Cerebellar cortex (tissue), 1 donor: ENCODE data around the gene ILF3.
A peak's percentile ranks its signal among the peaks of the same experiment; 100 is the strongest.
"Not testable (repeated sequence)": the region's sequence is repeated elsewhere in the genome, so short reads cannot be mapped to it uniquely, and the experiment has no call there.

Experiments
- DNase-seq: peaks from one replicate; pipeline ENCODE4 v3.0.0-alpha.2; 2015; ENCODE audit warnings: low spot score

ILF3 gene

DNA sequence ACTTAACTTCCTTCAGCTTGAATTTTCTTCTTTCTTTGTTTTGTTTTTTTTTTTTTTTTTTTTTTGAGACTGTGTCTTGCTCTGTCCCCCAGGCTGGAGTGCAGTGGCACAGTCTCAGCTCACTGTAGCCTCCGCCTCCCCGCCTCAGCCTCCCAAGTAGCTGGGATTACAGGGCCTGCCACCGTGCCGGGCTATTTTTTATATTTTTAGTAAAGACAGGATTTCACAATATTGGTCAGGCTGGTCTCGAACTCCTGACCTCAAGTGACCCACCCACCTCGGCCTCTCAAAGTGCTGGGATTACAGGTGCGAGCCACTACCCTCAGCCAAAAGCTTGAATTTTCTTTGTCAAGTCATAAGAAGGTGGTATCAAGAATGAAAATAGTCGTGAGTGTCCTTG lies 21.1 kb downstream of the ILF3 start:
- DNase-seq = not testable (repeated sequence)

DNA sequence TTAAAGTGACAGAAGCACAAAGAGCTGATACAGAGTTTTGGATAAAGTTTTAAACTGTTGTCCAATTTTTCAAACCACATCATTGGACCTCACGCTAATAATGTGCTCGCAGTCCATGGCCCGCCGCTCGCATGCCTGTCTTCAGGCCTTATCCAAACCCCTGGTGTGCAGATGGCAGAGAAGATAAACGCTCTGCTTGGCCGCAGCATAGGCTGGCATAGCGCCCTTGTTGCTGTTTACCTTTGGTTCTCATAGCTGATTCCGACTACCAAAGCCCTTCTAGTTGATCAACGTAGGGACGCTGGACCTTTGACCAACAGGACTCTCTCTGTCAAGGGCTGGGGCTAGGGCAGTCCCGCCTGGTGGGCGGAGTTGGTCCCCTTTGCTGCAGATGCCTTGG lies 23.6 kb downstream of the ILF3 start:
- DNase-seq = peak; percentile 64

DNA sequence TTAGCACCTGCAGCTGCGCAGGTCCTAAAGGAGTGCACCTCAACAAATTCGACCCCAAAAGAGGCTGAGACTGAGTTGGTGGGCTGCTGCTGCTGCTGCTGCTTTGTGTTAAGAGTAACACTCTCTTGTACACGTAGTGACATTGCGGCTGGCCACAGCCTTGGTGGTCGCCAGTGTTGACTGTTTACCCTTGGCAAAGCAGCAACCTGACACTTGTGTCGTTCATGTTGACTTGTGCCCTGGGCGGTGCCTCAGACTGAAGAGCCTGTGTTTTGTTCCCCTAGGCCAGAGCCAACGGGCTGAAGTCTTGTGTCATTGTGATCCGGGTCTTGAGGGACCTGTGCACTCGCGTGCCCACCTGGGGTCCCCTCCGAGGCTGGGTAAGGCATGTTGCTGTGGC lies 24.7 kb downstream of the ILF3 start:
- no peak for DNase-seq

- DNase-seq = no peak
Observed at GRCh38 chr19:10679743-10680142, 25.6 kb downstream of the ILF3 start.

DNA sequence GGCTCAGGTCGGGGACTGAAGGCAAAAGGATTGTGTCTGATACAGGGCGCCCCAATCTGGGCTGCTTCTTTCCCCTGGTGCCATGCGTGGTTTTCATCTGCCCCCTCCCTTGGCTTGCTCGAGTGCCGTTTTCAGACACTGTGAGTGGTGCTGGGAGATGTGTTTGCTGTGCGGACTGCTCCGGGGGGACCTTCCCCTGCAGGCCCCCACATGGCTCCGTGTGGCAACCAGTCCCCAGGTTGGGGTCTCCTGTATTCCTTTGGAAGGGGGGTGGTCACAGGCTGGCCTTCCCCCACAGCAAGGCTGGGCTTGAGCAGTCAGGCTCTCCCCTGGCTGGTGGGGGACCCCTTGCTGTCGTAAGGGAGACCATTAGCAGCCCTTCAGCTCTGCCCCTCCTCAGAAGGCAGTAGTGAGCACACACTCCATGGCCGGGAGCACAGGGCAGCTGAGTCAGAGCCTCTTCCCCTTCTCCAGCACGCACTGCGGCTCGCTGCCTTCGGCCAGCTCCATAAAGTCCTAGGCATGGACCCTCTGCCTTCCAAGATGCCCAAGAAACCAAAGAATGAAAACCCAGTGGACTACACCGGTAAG lies 26.5 kb downstream of the ILF3 start:
- DNase-seq = no peak

DNA sequence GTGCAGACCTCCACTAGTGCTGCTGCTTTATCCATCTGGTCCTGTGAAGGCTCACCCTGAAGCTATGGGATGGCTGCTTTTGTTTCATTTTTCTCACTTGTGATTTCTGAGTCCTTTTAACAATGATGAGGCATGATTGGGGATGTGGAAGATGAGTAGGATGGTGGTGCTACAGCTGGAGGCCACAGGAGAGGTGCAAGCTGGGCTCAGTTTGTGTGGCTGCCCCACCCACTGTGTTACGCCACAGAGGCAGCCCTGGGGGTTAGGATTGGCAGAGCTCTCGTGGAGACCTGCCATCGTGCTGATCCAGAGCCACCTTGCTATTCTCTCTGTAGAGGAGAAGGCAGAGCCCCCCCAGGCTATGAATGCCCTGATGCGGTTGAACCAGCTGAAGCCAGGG lies 27.5 kb downstream of the ILF3 start:
- DNase-seq = no peak

DNA sequence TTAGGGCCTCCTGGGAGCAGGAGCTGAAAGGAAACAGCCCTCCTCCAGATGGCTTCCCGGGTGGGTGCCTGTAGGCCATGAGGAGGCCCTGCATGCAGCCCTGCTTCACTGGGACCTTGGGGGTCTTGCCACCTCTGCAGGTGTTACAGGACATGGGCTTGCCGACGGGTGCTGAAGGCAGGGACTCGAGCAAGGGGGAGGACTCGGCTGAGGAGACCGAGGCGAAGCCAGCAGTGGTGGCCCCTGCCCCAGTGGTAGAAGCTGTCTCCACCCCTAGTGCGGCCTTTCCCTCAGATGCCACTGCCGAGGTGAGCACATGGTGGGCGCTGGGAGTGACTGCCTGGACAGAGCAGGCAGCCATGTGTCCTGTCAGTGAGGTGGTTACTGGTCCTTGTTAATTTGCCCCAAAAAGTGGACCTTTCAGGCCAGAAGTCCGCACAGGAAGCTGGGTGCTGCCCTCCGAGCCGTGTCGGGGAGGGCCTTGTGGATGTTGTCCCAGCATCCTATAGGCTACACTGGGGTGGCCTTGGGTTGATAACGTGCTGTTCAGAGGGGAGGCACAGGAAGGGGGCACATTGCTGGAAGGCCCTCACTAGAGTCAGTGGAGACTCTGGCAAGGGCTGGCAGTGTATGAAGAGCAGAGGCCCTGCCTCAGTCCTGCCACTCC lies 28.4 kb downstream of the ILF3 start:
- DNase-seq = no peak

- DNase-seq = no peak
Observed at GRCh38 chr19:10683064-10683426, 28.9 kb downstream of the ILF3 start.

DNA sequence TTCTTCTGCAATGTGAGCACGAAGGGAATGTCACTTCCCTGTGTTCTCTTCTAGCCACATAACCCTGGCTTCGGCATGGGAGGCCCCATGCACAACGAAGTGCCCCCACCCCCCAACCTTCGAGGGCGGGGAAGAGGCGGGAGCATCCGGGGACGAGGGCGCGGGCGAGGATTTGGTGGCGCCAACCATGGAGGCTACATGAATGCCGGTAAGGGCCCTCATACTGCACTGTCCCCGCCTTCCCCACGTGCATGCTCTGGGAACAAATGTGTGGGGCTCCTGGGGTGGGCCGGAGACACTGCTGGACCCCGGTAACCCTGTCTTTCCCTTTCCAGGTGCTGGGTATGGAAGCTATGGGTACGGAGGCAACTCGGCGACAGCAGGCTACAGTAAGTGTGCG lies 29.4 kb downstream of the ILF3 start:
- no peak for DNase-seq

GRCh38 chr19:10685210-10685609 lies 31.1 kb downstream of the ILF3 start:
- no peak for DNase-seq

DNA sequence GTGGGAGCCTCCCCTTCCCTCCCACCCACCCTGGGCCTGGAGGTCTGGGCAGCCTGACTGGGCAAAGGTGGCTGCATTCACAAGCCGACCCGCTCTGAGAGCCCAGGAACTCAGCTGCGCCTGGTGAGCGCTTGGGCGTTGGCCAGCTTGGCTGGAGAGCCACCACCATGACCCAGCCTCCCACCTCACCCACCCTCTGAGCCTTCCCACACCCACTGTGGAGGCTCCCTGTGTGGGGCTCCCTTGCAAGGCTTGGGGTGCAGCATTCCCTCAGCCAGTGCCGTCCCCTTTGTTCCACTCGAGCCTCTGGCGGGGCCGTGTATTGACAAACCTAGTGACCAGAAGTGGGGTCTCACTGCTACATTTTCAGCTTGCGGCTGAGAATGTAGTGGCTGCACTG lies 32.0 kb downstream of the ILF3 start:
- no peak for DNase-seq

DNA sequence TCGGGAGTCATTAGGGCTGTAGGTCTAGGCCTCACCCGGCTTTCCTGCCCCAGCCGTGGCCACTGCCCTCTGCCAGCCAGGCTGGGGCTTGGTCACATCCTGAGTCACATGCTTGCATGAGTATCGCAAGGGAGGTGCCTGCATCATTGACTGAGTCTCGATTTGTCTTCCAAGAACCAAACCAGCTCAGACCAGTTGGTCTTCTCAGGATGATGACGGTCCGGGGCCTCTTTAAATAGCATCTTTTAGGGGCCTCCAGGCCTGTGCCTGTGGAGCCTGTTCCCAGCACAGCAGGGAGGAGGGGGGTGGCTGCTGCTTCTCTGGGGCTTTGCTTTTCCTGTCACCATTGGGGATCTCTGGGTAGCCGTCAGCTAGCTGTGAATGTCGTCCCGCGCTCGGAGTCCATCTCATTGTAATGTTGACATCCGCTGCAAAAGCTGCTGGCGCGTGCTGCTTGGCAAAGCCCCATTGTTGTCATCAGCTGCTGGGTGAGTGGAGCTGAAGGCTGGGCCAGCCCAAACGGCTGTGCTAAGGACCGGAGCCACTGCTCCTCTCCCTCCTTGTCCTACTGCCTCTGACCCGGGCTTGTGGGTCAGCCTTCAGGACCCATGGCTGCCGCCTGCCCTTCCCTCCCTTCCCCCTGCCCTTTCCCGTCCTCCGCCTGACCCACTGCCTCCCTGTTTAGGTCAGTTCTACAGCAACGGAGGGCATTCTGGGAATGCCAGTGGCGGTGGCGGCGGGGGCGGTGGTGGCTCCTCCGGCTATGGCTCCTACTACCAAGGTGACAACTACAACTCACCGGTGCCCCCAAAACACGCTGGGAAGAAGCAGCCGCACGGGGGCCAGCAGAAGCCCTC lies 32.7 kb downstream of the ILF3 start:
- peak; percentile 85 for DNase-seq

DNA sequence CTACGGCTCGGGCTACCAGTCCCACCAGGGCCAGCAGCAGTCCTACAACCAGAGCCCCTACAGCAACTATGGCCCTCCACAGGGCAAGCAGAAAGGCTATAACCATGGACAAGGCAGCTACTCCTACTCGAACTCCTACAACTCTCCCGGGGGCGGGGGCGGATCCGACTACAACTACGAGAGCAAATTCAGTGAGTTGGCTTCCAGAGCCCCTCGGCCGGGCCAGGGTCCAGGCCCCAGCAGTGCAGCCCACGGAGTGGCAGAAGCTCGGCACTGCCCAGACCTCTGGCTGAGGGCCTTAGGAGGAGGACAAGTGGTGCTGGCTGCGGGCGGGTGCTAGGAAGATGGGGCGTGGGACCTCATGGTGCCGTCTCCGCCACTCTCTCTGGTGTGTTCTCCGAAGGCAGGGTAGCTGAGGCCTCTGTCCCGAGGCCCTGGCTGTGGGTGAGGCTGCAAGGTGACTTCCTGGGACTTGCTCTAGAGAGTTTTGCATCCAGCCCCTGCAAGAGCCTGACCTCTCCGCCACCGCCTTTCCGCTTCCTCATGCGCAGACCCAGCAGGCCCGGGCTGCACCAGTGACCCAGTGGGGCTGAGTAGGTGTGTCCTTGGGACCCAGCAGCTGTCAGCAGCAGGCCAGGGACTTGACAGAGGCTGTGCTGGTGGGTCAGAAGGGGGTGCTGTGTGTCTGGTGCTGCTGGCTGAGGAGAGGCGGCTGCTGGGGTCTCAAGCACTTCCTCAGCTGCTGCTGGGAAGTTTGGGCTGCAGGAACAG lies 33.6 kb downstream of the ILF3 start:
- no peak for DNase-seq

- DNase-seq = no peak
Observed at GRCh38 chr19:10688545-10689280, 34.6 kb downstream of the ILF3 start.

GRCh38 chr19:10690341-10690781 lies 36.2 kb downstream of the ILF3 start:
- peak; percentile 47 for DNase-seq

DNA sequence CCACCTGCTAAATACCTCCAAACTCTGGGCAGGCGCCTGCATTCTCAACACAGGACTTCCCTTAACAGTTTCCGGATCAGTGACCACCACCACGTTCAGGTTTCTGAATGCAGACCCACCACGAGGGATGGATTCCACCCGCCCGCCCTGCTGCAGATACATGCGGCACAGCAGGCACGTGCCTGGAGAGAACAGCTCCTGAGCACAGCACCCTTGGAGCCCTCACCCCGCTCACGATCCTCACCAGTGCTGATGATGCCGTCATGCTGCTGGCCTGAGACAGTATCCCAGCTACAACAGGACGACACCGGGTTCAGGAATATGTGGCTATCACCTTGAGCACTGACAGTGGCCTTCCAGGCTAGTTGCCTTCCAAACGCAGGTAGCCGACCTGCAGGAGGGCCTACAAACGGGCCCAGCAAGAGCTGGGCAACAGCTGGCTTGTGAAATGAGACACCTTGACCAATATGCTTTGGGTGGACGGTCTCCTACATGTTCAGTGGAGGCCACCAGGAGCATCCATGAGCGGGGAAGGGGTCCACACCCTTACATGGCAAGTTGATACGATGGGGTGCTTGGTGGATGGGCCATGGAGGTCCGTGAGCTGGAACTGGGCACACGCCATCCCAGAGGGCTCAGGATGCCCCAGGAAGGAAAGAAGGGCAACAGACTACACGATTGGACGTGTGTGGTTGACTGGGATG lies 37.2 kb downstream of the ILF3 start:
- no peak for DNase-seq

DNA sequence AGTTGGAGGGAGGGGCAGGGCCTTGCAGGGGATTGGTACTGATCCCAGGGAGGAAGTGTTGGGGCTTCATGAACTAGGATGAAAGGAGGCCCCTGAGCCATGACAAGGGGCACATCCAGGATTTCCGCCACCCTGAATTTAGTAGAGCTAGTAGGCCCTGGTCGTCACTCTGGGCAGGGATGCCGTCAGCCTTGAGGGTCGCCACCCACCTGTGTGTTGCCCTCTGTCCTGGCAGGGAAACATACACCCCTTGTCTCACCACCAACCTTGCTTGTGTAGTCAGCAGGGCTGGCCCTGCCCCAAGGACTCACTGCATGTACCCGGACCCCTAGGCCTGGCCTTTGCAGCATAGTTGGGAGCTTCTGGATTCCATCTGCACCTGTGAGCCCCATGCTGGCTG lies 37.7 kb downstream of the ILF3 start:
- no peak for DNase-seq

DNA sequence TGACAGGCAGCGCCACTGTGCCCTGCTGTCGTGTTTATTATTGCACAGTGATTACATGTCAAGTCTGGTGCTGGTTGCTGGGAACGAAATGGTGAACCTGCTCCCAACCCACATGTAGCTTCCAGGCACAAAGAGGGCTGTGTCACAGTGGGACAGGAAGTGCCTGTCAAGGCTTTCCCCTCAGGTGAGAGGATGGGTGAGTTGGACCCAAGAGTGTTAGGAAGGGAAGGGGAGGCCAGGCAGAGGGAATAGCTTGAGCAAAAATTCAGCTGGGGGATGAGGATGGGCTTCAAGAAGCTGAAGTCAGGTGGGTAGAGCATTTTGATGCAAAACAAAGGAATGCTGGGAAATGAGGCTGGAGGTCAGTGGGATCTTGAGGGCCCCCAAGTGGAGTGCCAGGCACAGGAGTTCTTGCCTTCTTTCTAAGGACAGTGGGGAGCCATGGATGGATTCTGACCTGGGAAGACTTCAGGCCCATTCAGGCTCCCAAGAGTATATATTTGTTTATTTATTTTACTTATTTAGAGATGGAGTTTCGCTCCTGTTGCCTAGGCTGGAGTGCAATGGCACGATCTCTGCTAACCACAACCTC lies 38.6 kb downstream of the ILF3 start:
- DNase-seq = no peak

DNA sequence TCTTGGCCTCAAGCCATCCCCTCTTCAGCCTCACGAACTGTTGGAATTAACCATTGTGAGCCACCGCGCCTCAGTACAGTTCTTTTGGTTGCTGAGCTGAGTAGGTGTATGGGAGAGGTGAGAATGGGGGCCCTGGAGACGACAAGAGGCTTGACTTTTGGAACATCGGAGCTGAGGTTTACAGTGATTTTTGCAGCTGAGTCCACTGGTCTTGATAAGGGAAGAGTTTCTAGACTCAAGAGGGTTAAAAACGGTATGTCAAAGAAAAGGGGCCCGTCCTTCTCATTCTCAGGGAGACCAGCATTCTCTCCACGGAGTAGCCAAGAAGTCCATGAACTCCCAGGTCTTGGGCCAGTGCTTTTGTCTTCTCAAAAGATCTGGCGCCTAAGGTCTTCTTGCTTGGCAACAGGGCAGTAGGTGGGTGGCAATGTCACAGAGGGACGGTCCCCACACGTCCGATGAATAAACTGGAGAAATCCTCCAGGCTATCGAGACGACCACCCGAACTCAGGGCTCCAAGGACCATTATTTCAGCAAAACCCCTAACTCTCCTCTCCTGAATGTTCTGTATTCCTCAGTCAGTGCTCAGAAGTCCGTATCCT lies 40.7 kb downstream of the ILF3 start:
- peak; percentile 66 for DNase-seq
